ENCODE data around the gene TMEM91.

TMEM91 gene

DNA sequence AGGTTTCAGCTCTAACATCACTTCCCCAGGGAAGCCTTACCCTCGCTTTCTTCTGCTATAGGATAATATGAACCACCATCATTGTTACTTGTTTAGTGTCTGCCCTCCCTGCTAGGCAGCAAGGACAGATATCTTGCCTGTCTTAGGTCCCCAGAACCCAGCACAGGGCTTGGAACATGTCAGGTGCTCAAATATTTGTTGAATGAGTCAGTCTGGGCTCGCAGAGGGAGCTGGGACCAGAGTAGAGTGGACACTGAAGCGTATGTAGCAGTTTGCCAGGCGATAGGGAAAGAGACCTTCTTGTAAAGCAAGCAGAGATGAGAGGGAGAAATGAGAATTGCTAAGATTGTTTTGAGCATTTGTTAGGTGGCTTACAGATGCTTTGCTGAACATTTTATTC, 33.0 kb downstream of the TMEM91 start:
- DNase-seq (ENCODE audit: low read depth in 4 of 4, low spot score in 1 of 4), result no peak

DNA sequence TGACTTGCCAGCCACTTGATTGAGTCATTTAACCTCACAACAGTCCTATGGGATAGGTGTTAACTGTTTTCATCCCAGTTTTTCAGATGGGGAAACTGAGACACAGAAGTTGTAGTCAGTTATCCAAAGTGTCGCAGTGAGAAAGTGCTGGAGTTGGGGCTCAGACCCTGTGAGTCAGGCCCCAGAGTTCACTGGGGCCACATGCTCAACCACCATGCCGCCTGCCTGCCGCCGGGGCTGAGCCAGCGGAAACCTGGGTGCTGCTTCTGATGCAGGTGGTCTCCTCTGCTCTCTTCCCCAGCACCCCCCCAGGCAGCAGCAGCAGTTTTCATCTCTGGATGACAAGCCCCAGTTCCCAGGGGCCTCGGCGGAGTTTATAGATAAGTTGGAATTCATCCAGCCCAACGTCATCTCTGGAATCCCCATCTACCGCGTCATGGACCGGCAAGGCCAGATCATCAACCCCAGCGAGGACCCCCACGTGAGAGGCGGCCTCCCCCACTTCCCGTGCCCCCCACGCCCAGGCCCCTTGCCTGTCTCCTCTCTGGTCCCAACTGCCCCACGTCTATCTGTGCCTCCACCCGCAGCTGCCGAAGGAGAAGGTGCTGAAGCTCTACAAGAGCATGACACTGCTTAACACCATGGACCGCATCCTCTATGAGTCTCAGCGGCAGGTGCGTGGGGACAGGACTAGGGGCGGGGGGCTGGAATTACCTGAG, 34.2 kb downstream of the TMEM91 start:
- DNase-seq (ENCODE audit: low read depth in 4 of 4, low spot score in 1 of 4), result no peak

DNA sequence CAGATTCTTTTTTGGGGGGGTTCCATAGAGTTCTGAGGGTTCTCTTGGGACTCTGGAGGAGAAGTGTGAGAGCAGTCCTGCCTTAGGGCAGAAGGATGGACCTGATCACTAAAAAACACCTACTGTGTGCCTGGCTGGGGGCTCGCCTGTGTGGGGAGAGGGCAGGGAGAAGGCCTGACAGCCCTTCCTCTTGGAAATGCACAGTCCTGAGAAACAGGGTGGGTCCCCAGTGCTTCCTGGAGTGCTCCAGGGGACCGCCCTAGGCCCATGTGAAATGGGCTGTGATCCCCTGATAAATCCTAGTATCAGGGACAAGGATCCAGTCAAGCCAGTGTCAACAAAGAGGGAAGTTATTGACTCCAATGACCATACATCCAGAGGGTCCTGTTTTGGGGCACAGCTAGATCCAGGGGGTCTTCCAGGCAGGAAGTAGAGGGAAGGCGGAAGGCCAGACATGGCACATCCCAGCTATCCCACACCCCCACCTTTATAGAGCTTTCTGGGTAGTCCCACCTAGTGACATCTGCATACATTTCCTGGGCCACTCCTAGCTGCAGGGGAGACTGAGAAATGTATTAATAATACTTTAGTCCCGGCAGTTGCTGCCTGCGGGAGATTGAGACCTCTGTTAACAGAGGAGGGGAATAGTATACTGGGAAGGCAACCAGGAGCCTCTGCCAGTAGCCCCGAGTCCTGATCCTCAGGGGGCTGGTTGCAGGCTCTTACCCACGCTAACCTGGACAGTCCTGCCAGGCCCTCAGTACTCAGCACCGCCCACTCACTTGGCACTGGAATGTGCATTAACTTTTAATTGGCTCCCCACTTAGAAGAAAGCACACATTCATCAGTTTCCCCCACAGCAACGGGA, 35.0 kb downstream of the TMEM91 start:
- DNase-seq (ENCODE audit: low read depth in 4 of 4, low spot score in 1 of 4), result no peak

DNA sequence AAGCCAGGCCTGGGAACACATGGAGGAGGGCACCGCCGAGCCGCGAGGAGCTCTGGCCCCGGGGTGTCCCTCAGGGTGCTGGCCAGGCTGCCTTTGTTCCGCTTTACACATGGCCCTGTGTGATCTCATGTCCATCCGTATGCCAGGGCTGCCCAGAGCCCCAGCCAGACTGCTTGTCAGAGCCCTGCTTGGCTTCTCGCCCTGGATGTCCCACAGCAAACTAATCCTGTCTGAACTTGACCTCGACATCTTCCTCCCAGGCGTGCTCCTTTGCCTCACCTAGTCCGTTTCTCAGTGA, 35.6 kb downstream of the TMEM91 start:
- DNase-seq (ENCODE audit: low read depth in 4 of 4, low spot score in 1 of 4), result no peak

DNA sequence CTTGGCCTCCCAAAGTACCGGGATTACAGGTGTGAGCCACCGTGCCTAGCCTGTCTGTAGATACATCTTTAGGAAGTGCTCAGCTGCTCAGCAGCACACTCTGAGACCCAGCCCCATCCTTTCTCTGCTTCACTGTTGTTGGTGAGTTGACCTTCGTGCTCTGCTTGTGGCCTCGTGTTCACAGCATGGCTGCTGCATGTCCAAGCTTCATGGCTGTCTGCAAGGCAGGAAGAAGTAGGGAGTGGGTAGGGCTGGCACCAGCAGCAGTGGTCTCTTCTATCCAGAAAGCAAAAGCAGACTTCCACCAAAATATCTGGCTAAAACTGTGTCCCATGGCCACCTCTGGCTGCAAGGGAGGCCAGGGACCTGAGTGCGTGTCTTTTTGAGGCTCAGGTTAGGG, 36.6 kb downstream of the TMEM91 start:
- no peak for DNase-seq (ENCODE audit: low read depth in 4 of 4, low spot score in 1 of 4)

DNA sequence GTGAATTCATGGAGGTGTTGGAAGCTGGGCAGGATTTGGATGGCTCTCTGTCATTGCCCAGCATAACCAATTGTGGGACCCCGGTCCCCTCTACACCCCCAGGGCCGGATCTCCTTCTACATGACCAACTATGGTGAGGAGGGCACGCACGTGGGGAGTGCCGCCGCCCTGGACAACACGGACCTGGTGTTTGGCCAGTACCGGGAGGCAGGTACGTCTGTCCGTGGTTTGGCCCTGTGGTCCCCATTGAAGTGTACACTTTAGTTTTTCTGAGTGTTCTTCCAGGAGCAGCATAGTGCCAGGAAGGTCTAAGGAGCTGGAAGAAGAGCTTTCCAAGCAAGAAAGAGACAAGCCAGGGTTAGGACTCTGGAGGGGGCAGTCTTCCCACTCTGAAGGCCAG, 37.6 kb downstream of the TMEM91 start:
- DNase-seq (ENCODE audit: low read depth in 4 of 4, low spot score in 1 of 4), result no peak

DNA sequence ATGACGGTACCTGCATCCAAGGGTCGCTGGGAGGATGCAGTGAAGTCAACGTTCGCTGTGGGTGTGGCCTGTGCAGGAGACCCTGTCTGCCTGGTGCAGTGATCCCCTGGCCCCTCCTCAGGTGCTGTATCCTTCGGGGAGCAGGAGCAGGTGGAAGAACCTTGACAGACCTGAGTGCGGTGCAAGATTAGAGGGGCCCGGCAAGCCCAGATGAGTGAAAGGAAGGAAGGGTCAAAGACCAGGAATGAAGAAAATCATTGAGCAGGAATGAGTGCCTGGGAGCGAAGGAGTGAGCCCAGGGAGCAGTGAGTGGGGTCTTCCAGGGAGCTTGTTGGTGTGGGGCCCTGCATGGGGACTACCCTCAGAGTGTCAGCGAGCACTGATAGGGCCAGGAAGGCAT, 38.1 kb downstream of the TMEM91 start:
- no peak for DNase-seq (ENCODE audit: low read depth in 4 of 4, low spot score in 1 of 4)

DNA sequence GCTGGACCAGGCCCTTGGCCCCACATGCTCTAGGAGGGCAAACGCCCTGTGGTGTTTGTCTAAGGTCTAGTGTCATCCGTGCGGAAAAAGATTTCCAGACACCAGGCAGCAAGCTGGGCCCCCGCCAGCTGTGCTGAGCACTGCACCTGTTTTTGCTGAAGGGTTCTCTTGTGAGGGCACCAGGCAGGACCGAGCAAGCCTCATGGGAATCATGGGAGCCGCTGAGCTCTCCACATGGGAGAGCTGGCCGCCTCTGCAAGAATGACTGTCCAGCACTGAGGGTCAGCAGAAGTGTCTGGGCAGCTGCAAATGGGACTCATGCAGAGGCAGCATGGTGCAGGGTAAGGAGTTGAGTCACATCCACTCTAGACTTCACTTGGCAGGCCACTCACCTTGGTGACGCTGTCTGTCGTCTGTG, 38.8 kb downstream of the TMEM91 start:
- DNase-seq (ENCODE audit: low read depth in 4 of 4, low spot score in 1 of 4), result no peak

DNA sequence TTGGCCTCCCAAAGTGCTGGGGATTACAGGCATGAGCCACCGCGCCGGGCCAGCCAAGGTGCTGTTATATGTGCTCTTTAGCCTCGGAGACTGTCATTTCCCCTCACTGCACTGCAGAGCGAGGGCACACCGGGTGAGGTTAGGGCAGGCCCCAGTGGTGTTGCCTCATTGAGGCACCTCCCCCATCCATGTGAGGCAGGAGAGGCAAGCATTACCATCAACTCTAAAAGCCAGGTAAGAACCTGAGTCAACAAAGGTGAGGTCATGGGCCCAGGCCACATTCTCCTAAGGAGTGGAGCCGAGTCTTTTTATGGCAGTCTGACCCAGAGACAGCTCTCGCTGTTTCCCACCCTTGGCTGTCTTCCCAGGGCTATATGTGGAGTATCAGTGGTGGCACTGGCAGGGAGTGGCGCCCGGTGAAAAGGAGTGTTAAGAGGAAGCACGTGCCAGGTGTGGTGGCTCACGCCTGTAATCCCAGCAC, 39.9 kb downstream of the TMEM91 start:
- DNase-seq (ENCODE audit: low read depth in 4 of 4, low spot score in 1 of 4), result no peak

DNA sequence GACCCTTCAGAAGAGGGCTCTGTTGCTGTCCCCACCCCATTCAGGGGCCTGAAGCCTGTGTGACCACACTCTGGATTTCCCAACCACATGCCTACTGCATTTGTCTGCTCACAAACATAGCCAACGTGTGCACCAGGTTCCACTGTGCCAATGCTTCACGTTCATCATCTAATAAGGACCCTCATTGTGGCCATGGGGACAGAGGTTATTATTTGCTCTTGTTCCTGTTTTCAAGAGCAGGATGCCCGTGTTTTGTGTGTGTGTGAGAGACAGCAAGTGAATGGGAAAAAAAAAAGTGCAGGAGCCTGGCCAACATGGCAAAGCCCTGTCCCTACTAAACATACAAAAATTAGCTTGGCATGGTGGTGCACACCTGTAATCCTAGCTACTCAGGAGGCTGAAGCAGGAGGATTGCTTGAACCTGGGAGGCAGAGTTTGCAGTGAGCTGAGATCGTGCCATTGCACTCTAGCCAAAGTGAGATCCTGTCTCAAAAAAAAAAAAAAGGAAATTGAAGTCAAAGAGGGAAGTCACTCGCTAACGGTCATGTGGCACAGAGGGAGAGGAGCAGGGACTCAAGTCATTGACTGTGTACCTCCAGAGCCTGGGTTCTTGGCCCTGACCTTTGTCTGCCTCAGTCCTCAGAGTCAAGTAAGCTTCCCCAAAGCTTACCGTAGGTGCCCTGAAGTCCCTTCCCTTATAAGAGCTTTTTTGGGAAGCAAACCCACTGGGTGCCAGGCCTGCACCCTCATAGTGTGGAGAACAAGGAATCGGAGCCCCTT, 44.0 kb downstream of the TMEM91 start:
- DNase-seq (ENCODE audit: low read depth in 4 of 4, low spot score in 1 of 4), result no peak

DNA sequence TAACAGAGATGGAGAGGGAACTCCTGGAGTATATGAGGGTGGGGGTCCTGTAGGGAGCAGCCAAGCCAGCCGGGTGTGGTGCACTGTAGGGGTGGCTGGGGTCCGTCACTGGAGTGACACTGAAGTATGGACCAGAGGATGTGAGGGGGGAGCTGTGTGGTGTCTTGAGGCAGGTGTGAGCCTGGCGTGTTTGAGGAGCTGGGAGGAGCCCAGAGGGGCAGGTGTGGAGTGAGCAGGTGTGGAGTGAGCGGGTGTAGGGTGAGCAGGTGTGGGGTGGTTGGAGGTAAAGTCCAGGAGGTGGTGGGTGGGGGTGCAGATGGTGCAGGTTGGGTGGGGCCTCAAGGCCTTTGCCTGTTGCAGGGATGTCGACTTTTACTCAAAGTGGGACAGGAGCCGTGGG, 45.0 kb downstream of the TMEM91 start:
- DNase-seq (ENCODE audit: low read depth in 4 of 4, low spot score in 1 of 4), result no peak

DNA sequence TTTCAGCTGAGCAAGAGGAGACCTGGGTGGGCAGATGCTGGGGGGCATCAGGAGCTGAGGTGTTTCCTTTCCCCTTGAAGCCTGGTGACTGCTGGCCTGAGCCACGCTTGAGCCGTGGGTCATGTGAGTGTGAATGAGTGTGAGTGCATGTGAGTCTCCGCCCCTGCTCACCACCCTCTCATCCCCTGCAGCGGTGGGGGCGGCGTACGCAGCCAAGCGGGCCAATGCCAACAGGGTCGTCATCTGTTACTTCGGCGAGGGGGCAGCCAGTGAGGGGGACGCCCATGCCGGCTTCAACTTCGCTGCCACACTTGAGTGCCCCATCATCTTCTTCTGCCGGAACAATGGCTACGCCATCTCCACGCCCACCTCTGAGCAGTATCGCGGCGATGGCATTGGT, 45.6 kb downstream of the TMEM91 start:
- DNase-seq (ENCODE audit: low read depth in 4 of 4, low spot score in 1 of 4), result no peak

DNA sequence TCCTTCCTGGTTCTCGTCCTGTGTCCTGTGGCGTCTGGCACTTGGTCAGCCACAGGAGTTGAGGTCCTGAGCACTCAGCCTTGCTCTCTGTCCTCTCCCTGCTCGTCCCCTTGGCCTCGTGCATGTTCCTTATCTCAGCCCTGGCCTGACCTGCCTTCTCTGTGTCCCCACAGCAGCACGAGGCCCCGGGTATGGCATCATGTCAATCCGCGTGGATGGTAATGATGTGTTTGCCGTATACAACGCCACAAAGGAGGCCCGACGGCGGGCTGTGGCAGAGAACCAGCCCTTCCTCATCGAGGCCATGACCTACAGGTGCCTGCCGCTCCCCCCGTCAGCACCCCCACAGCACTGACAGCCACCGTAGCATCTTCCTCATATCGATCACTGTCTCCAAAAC, 46.1 kb downstream of the TMEM91 start:
- no peak for DNase-seq (ENCODE audit: low read depth in 4 of 4, low spot score in 1 of 4)

DNA sequence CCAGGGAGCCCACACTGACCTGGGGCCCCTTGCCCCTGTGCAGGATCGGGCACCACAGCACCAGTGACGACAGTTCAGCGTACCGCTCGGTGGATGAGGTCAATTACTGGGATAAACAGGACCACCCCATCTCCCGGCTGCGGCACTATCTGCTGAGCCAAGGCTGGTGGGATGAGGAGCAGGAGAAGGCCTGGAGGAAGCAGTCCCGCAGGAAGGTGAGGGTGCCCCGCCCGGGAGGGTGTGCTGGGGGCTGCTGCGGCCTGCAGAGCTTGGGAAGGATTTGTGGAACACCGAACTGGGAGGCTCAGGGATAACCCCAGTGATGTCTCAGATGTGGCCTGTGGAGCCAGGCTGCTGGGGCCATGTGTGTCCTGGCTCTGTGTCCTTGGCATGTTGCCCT, 46.6 kb downstream of the TMEM91 start:
- DNase-seq (ENCODE audit: low read depth in 4 of 4, low spot score in 1 of 4), result no peak

DNA sequence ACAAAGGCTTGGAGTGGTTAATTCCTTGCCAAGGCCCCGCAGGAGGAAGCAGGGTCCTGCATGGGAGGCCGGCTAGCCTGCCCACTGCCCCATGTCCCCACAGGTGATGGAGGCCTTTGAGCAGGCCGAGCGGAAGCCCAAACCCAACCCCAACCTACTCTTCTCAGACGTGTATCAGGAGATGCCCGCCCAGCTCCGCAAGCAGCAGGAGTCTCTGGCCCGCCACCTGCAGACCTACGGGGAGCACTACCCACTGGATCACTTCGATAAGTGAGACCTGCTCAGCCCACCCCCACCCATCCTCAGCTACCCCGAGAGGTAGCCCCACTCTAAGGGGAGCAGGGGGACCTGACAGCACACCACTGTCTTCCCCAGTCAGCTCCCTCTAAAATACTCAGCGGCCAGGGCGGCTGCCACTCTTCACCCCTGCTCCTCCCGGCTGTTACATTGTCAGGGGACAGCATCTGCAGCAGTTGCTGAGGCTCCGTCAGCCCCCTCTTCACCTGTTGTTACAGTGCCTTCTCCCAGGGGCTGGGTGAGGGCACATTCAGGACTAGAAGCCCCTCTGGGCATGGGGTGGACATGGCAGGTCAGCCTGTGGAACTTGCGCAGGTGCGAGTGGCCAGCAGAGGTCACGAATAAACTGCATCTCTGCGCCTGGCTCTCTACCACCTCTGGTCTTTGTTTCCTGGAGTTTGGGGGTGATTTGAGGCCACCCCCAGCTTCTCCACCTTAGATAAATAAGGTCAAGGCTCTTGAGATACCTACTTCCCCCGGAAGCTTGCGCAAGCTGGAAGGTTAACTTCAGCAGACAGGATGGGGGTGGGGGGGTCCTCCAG, 48.2 kb downstream of the TMEM91 start:
- no peak for DNase-seq (ENCODE audit: low read depth in 4 of 4, low spot score in 1 of 4)

DNA sequence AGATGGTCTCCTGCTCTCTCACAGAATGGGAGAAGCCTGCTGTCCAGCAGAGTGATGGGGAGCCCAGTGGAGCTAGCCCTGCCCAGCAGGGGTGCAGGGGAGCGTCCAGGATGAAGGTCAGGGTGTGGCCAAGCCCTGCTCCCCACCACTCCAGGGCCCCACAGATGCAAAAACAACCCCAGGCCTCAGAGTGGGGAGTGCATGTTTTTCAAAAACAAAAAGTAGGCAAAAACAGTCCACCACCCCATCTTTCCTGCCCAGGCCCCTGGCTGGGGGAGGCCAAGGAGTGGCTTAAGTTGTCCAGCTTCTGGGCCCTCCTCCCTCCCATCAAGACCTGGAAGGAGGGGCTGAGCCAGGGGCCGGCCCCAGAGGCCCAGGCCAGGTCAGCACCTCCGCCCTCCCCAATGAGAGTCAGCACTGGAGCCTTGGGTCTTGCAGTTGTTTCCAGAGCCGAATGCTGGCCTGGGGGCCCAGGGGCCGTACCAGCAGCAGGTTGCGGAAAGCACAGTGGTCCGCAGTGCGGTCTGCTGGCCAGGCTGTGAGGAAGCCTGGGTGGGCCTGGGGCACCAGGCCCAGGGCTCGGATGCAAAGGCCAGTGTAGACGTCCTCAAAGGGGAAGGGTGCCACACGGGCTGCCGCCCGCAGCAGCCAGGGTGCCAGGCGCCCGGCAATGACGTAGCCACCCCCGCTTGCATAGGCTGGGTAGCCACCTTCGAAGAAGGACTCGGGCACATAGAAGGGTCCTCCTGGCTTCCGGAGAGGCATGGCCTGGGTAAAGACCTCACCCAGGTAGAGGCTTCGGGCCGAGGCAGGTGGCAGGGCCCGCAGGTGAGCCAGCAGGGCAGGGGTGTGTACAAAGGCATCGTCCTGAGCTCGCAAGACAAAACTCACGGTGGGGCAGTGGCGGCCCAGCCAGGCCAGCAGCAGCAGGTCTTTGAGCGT, 49.1 kb downstream of the TMEM91 start:
- DNase-seq (ENCODE audit: low read depth in 4 of 4, low spot score in 1 of 4), result no peak

DNA sequence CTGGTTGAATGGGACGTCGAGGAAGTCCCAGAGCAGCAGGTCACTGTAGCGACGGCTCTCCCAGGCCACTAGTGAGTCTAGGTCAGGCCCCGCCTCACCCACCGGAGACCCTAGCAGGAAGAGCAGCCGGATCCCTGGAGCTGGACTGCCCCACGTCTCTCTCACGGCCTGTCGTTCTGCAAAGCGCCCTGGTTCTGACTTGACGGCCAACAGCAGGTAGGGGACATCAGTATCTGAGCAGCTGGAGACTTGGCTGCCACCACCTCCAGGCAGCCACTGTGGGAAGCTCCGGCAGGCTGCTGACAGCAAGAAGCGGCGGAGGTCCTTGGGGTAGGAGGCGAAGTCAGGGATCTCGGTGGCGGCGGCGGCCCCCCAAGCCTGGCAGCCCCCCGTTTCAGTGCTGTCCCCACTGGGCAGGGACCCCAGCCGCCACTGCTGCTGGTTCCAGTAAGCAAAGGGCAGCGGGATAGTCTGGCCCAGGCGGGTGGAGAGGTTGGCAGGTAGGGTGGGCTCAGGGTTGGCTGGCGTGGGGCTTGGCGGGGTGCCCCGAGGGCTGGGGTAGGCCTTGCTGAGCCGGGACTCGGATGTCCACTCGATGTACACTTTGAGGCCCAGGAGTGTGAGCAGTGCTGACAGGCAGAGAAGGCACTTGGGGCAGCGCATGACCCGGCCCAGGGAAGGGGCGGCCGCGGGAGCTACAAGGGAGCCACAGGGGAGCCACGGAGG, 49.9 kb downstream of the TMEM91 start:
- DNase-seq (ENCODE audit: low read depth in 4 of 4, low spot score in 1 of 4), result no peak

DNA sequence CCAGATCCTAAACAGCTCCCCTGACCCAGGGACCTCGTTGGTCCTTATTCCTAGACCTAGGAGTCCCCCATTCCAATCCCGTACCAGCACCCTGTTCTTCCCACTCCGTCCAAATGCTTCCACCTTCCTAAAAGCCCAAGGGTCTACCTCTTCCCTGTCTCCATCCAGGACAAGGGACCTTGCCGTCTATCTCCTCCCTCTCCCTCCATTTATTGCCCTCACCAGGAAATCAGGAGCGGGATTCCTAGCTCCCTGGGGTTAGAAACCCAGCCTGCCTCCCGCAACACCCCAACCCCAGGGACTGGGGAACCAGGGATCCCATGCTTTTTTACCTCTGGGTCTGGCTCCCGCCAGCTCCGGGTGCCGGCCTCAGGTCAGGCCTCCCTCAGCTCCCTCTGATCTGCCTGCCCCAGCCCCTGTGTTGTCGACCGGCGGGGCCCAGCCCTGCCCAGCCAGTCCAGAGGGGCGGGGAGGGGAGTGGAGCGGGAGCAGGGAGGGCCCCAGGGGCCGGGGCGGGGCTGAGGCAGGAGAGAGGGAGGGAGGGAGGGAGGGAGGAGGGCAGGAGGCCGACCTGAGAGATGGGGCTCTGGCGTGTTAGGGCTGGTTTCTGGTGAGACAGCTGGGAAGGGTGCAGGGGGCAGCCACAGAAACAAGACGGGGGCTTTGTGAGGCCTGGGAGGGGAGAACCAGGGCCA, 50.8 kb downstream of the TMEM91 start, which contains the start of gene B3GNT8:
Gene B3GNT8 (minus strand): TSS at position 423 of the 695 bp plus-strand sequence. CDS start 596 bp downstream, outside the sequence.
- DNase-seq (ENCODE audit: low read depth in 4 of 4, low spot score in 1 of 4), result peak in 2 of 4 experiments; percentile 28
